ENCODE data around the gene RANBP1.

DNA sequence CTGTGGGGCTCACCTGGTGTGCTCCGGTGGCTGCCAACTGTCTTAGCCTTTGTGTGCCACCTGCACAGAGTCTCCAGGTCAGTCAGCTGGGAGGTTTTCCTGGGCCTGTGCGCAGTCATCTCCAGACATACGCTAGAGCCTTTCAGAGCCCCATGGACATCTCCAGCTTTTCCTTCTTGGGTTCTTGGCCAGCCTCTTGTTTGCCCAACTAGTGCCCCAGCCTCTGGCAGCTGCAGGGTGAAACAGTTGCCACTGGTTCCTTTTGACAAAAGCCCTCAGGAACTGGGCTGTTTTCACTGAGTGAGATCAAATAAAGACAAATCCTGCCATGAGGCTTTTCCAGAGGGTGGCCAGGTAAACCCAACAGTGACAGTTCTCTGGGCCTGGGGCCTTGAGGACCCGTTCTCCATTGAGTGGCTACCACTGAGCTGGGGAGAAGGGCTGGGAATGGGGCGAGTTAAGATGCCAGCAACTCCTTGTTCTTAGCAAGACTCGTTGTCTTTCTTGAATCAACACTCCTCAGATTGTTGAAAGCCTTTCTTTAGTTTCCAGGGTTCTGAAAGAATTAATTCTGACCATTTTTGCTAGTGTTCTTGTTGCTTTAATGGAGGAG is 16.7 kb upstream of the RANBP1 start:
- TF ChIP-seq, protein P1, sequence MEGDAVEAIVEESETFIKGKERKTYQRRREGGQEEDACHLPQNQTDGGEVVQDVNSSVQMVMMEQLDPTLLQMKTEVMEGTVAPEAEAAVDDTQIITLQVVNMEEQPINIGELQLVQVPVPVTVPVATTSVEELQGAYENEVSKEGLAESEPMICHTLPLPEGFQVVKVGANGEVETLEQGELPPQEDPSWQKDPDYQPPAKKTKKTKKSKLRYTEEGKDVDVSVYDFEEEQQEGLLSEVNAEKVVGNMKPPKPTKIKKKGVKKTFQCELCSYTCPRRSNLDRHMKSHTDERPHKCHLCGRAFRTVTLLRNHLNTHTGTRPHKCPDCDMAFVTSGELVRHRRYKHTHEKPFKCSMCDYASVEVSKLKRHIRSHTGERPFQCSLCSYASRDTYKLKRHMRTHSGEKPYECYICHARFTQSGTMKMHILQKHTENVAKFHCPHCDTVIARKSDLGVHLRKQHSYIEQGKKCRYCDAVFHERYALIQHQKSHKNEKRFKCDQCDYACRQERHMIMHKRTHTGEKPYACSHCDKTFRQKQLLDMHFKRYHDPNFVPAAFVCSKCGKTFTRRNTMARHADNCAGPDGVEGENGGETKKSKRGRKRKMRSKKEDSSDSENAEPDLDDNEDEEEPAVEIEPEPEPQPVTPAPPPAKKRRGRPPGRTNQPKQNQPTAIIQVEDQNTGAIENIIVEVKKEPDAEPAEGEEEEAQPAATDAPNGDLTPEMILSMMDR (conservative IDR thresholded peaks at IDR 0.05), result no peak
- TF ChIP-seq ZFX (IDR thresholded peaks at IDR 0.05), result no peak

Measured in C4-2B (cell line).